Neural progenitor cell (in vitro differentiated cells): ENCODE data around the gene SND1.

Experiments used
- EZH2 ChIP-seq: fragments of 200-600 bp; sonication (generic); IDR thresholded peaks from 2 replicates; pipeline ENCODE4 v1.6.1; 2017; ENCODE audit warnings: antibody characterized with exemption, mild to moderate bottlenecking, moderate library complexity
- TF ChIP-seq, protein P1 (sequence below): fragments of 200-600 bp; sonication (generic); IDR thresholded peaks from 2 replicates; pipeline ENCODE4 v1.5.1; 2017; ENCODE audit warnings: antibody characterized with exemption, mild to moderate bottlenecking

DNA sequence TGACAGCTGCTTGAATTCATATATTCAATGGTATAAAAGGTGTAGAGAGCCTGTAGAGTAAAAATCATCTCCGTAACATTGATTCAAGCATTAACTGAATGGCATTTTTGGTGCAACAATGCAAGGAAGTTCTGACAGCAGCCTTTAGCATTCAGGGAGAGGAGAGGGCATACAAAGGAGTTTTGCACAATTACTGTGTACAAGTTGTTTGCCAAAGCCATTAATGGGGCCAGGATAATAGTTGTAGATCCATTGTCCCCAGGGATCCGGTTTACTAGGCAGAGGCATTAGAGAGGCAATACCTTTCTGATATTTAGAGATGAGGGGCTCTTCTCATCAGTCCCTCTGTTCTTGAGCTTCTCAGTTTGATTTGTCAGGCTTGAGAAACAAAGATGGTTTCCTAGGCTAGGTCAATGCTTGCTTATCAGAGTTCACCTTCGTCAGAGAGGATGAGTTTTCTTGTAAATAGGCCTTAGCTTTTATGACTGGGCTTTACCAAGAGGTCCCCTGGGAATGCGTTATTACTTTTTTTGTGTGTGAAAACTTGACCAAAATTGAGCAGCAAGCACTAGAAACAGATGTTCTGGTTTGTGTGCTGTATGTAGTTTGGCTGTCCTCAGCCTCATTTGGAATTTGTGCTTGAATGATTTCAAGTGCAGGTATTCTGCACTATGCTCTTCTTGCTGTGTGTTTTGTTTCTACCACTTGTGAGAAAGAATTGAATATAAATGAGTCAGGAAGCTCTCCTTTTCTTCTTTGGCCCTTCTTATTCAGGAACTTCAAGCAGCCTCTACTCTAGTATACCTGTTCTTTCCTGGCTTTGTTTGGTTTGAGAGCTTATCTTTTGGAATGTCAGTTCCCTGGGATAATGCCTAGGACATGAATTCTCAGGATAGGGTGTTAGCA is 32.0 kb downstream of the SND1 start:
- TF ChIP-seq, protein P1, sequence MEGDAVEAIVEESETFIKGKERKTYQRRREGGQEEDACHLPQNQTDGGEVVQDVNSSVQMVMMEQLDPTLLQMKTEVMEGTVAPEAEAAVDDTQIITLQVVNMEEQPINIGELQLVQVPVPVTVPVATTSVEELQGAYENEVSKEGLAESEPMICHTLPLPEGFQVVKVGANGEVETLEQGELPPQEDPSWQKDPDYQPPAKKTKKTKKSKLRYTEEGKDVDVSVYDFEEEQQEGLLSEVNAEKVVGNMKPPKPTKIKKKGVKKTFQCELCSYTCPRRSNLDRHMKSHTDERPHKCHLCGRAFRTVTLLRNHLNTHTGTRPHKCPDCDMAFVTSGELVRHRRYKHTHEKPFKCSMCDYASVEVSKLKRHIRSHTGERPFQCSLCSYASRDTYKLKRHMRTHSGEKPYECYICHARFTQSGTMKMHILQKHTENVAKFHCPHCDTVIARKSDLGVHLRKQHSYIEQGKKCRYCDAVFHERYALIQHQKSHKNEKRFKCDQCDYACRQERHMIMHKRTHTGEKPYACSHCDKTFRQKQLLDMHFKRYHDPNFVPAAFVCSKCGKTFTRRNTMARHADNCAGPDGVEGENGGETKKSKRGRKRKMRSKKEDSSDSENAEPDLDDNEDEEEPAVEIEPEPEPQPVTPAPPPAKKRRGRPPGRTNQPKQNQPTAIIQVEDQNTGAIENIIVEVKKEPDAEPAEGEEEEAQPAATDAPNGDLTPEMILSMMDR: no peak
- TF ChIP-seq EZH2: no peak
